GM21737 (cell line): ENCODE measurements around the gene RGL1.

Experiments used
- ATAC-seq: cut with Tn5 transposase; IDR thresholded peaks from one replicate; pipeline ENCODE4 v1.9.1; 2021; ENCODE audit warnings: mild to moderate bottlenecking, moderate library complexity; ENCODE audit not compliant: unreplicated experiment

The RGL1 gene

GRCh38 chr1:183912265-183912886 is 107.5 kb downstream of the RGL1 start:
- ATAC-seq = peak; percentile 48

DNA sequence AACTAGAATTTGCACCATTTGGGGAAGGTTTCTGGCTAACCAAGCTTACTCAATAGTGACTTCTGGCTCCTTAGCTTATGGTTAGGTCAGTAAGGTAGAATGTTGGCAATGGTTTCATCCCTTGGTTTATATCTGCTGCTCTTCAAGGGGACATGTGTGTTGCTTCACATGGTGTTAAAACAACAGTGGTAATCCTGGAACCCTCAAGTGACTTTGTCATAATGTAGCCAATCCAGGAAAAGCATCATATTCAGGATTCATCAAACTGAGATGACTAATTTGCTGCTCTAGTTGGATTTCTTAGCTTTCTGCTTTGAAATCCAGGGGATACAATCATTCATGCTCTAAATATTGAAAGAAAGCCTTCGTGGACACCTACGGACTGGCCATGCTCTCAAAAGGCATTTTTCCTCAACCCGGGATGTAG is 108.7 kb downstream of the RGL1 start:
- no peak for ATAC-seq

- no peak for ATAC-seq
Measured at GRCh38 chr1:183914276-183914675, 109.4 kb downstream of the RGL1 start.

- no peak for ATAC-seq
Measured at GRCh38 chr1:183914891-183915290, 110.0 kb downstream of the RGL1 start.

GRCh38 chr1:183915625-183916510 is 110.9 kb downstream of the RGL1 start:
- ATAC-seq = peak; percentile 41

DNA sequence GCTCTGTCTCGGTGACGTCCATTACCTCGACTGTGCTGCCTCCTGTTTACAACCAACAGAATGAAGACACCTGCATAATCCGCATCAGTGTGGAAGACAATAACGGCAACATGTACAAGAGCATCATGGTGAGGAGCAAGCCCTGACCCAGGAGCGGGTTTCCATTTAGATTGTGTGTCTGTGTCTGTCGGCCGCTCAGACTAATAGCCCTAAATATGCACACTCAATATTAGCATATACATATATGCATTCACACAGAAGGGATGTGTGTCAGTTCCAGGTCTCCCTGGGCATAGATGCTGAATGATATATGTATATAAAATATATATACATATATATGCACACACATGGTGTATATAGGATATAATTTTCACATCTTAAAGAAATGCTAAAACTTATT is 111.7 kb downstream of the RGL1 start:
- ATAC-seq = no peak

DNA sequence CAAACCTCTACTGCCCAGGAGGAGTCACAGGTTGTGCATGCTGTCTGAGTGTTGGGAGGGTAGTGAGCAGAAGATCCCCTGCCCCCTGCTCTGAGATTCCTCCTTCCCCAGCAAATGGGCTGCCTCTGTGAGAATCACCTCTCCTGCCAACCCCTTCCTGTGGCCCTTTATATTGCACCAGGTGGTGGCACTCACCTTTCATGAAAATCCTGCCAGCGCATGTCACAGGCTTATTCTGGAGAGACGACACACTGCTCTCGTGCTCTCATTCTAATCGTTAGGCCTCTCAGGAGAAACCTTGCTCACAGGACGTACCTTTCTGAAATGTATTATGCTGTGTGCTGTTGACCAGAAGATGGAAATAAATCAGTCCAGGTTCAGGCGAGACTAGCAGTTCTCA is 113.7 kb downstream of the RGL1 start:
- ATAC-seq = no peak

- no peak for ATAC-seq
Measured at GRCh38 chr1:183920651-183921050, 115.7 kb downstream of the RGL1 start.

GRCh38 chr1:183922197-183922596 is 117.3 kb downstream of the RGL1 start:
- no peak for ATAC-seq

DNA sequence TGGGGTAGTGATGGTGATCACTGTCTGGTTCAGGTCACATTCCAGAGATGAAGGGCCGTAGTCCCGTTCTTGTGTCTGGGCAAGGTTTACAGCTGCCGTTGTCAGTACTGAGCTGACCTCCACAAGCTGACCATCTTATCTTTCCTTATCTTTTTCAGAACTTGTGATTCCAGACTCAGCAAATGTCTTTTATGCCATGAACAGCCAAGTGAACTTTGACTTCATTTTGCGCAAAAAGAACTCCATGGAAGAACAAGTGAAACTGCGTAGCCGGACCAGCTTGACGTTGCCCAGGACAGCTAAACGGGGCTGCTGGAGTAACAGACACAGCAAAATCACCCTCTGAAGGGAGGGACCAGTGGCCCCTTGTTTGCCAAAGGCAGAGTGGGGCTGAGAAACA is 121.0 kb downstream of the RGL1 start:
- ATAC-seq = no peak

GRCh38 chr1:183926983-183927382 is 122.1 kb downstream of the RGL1 start:
- no peak for ATAC-seq

- ATAC-seq = no peak
Measured at GRCh38 chr1:183931646-183932271, 126.8 kb downstream of the RGL1 start.

DNA sequence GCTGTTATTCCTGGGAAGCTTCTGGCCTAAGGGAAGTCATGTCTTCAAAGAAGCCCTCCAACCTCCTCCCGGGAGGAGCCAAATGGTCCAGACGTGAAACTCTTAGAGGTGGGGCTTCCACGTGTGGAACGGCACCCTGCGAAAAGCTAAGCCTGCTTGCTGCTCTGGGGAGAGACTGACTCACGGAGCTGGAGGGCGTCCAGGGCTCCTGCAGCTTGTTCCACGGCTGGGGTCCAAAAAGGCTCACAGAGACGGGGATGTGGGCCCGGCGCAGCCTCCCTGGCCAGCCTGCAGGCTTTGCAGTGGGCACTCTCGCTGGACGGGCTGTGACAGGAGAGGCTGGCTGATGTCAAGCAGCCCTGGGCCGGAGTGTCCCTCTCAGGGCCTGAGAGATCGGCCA is 127.5 kb downstream of the RGL1 start:
- ATAC-seq = no peak

DNA sequence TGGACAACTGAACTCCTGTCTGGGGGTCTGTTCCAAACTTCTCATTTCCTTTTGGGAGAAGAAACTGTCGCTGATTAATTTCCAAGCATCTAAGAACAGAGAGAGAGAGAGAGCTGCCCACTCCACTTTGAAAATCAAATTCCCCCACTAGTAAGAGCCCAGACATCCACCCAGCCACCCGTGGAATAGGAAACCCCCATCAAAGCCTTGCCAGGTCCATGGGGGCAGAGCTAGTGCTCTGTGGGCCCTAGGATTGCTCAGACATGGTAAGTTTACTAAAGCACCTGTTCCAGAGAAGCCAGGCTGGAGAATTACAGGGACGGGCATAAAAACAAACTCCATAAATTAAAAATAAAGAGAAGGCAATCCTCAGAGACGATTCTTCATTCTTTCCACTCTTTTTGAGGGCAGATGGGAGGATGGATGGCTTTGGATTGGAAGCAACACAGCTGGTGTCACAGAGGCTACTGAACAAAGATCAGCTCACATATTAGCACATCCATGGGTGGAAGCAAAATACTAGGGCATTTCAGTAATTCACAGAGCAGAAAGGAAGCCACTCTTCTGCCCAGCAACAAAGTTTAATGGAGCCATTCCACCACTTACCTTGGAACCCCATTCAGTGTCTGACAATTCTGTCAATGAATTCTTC is 128.7 kb downstream of the RGL1 start:
- ATAC-seq = no peak

GRCh38 chr1:183934314-183934713 is 129.4 kb downstream of the RGL1 start:
- no peak for ATAC-seq

- no peak for ATAC-seq
Measured at GRCh38 chr1:183936009-183936408, 131.1 kb downstream of the RGL1 start.

DNA sequence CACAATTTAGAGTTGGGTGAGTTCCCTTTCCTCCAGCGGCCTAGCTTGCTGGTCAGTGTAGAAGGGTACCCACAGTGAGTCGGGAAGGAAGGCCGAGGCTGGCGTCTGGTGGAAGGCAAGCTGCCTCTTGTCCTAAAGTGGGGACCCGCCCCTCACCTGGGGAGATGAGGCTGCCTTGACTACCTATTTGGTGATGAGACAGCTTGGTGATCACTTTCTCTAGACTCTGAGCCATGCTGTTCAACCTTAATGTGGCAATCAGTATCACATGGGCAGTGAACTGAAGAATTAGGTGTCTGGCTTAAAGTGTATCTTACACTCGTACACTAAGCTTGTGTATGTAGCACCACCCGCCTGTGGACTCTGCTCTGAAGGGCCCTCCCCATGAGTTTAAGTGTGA is 131.9 kb downstream of the RGL1 start:
- no peak for ATAC-seq

DNA sequence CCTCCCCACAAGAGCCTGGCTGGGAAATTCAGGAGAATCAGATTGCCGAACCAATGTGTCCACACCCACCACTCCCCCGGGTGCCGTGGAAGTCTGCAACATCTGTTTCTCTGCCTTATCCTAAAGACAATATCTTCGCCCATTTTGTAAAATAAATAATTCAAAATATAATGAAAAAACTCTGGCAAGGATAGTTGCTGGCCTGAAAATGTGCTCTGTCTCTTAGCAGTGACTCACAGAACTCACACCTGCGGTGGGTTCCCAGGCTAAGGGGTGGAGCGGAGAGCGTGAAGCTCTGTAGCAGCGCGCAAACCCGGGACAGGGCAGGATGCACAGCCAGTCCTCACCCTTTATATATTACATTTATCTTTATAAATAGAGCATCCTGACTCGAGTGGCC is 132.7 kb downstream of the RGL1 start:
- ATAC-seq = no peak

DNA sequence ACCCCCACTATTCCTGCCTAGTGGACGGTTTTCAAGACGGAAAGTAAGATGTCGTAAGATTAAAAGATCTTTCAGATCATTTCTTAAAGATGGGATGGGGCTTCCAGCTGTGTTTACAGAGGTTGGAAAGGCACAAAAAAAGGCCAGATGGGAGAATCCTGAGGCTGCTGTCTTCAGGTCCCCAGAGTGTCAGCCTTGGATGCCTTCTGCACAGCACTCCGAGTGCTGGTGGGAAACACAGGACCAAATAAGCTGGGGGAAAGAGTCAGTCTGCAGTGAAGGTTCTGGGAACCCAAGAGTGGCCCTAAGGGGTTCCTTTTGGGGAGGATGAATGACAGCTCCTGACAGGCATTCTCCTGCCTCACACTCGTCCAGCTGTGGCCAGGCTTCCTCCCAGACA is 136.1 kb downstream of the RGL1 start:
- no peak for ATAC-seq

- ATAC-seq = no peak
Measured at GRCh38 chr1:183942933-183943693, 138.2 kb downstream of the RGL1 start.
